ENCODE measurements around the gene MELTF.

MELTF gene

DNA sequence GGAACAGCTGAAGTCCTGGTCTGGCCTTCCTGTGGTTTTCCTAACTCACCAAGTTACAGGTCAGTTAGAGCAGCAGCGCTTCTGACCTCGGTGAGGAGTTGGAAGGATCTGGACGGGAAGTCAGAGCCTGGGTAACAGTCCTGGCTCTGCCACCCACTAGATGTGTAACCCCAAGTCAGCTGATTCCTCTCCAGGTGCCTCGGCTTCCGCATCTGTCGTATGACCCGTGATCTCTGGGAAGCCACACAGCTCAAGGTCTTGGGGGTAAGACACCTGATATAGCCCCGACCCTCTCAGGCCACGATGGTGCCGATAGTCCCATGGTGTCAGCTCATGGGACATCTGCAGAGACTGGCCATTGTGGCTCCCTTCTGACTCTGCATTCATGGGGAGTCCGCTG is 52.7 kb downstream of the MELTF start:
- no peak overlapping the region for H2AFZ ChIP-seq (ENCODE audit: low read depth, low read length, severe bottlenecking)
- H3K36me3 ChIP-seq (ENCODE audit: low read length): no peaks in the 10 kb centered on the region
- TF ChIP-seq, protein P1, sequence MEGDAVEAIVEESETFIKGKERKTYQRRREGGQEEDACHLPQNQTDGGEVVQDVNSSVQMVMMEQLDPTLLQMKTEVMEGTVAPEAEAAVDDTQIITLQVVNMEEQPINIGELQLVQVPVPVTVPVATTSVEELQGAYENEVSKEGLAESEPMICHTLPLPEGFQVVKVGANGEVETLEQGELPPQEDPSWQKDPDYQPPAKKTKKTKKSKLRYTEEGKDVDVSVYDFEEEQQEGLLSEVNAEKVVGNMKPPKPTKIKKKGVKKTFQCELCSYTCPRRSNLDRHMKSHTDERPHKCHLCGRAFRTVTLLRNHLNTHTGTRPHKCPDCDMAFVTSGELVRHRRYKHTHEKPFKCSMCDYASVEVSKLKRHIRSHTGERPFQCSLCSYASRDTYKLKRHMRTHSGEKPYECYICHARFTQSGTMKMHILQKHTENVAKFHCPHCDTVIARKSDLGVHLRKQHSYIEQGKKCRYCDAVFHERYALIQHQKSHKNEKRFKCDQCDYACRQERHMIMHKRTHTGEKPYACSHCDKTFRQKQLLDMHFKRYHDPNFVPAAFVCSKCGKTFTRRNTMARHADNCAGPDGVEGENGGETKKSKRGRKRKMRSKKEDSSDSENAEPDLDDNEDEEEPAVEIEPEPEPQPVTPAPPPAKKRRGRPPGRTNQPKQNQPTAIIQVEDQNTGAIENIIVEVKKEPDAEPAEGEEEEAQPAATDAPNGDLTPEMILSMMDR (IDR thresholded peaks at IDR 0.05; ENCODE audit: insufficient read depth, low read length, poor library complexity, severe bottlenecking): no peak
- TF ChIP-seq EZH2phosphoT487 (conservative IDR thresholded peaks at IDR 0.05; ENCODE audit: low read length): no peak
- H3K79me2 ChIP-seq (ENCODE audit: insufficient read depth, low read length): no peaks in the 10 kb centered on the region
- no peak overlapping the region for H3K4me2 ChIP-seq (ENCODE audit: low read depth, low read length, poor library complexity, severe bottlenecking)
- no peaks in the 10 kb centered on the region for H3F3A ChIP-seq (ENCODE audit: insufficient read depth)
- no peak overlapping the region for H3K9ac ChIP-seq (ENCODE audit: low read length)
- no peak overlapping the region for H3K27ac ChIP-seq (ENCODE audit: low read depth, low read length)
- no peaks in the 10 kb centered on the region for H3K9me3 ChIP-seq (ENCODE audit: insufficient read depth, low read length)
- no peak overlapping the region for H3K4me3 ChIP-seq (ENCODE audit: insufficient read depth, low read length, poor library complexity, severe bottlenecking)
- no peaks in the 10 kb centered on the region for H3K9me2 ChIP-seq (replicated peaks; ENCODE audit: insufficient read depth, low read length)
- H4K20me1 ChIP-seq (ENCODE audit: low read depth, low read length): no peaks in the 10 kb centered on the region
- no peaks in the 10 kb centered on the region for H3K27me3 ChIP-seq (ENCODE audit: low read length)

DNA sequence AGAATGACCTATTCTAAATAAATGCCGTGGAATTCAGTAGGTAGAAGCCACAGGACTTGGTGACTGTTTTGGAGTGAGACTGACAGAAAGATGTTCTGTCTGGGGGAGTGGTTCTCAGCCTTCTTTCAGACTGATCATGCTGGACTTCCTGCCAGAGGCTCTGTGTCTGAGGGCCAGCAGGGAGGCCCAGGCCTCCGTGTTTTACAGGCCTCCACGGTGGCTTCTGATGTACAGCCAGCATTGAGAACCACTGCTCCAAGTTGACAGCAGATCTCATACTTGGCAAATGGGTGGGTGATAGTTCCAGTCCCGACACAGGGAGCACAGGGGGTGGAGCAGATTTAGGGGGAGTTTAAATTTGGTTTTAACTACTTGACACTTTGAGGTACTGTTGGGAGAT is 54.3 kb downstream of the MELTF start:
- Histone ChIP-seq H3K9me3 (ENCODE audit: insufficient read depth, low read length) (no peaks in the 10 kb centered on the region), H3K27ac (ENCODE audit: low read depth, low read length) (no peak overlapping the region), H3K4me3 (ENCODE audit: insufficient read depth, low read length, poor library complexity, severe bottlenecking) (no peak overlapping the region), H3K4me2 (ENCODE audit: low read depth, low read length, poor library complexity, severe bottlenecking) (no peak overlapping the region), H4K20me1 (ENCODE audit: low read depth, low read length) (no peaks in the 10 kb centered on the region), H2AFZ (ENCODE audit: low read depth, low read length, severe bottlenecking) (no peak overlapping the region), H3K9me2 (replicated peaks; ENCODE audit: insufficient read depth, low read length) (no peaks in the 10 kb centered on the region), H3K9ac (ENCODE audit: low read length) (no peak overlapping the region), H3F3A (ENCODE audit: insufficient read depth) (no peaks in the 10 kb centered on the region), H3K79me2 (ENCODE audit: insufficient read depth, low read length) (no peaks in the 10 kb centered on the region), H3K36me3 (ENCODE audit: low read length) (no peaks in the 10 kb centered on the region), H3K27me3 (ENCODE audit: low read length) (no peaks in the 10 kb centered on the region)
- TF ChIP-seq, protein P1 (IDR thresholded peaks at IDR 0.05; ENCODE audit: insufficient read depth, low read length, poor library complexity, severe bottlenecking): no peak
- no peak for TF ChIP-seq EZH2phosphoT487 (conservative IDR thresholded peaks at IDR 0.05; ENCODE audit: low read length)

DNA sequence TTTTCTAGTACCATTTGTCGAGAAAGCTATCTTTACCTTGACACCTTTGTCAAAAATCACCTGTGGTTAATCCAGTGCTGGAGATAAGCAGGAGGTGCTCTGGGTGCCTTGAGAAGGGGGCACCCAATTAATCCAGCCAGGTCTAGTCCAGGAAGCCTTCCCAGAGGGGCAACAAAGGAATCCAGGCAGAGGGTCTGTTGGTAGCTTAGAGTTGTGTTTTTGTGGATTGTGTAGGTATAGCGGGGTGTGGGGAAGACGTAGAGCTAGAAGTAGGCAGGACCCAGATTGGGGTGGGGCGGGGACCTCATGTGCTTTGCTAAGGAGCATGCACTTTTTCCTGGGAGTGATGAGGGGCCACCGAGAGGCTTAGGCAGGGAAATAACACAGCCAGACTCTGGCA is 55.0 kb downstream of the MELTF start:
- H3F3A ChIP-seq (ENCODE audit: insufficient read depth): no peaks in the 10 kb centered on the region
- H2AFZ ChIP-seq (ENCODE audit: low read depth, low read length, severe bottlenecking): no peak overlapping the region
- H3K79me2 ChIP-seq (ENCODE audit: insufficient read depth, low read length): no peaks in the 10 kb centered on the region
- H3K36me3 ChIP-seq (ENCODE audit: low read length): no peaks in the 10 kb centered on the region
- no peak overlapping the region for H3K4me2 ChIP-seq (ENCODE audit: low read depth, low read length, poor library complexity, severe bottlenecking)
- no peak overlapping the region for H3K4me3 ChIP-seq (ENCODE audit: insufficient read depth, low read length, poor library complexity, severe bottlenecking)
- H3K9me2 ChIP-seq (replicated peaks; ENCODE audit: insufficient read depth, low read length): no peaks in the 10 kb centered on the region
- no peak for TF ChIP-seq EZH2phosphoT487 (conservative IDR thresholded peaks at IDR 0.05; ENCODE audit: low read length)
- TF ChIP-seq, protein P1 (IDR thresholded peaks at IDR 0.05; ENCODE audit: insufficient read depth, low read length, poor library complexity, severe bottlenecking): no peak
- H3K9ac ChIP-seq (ENCODE audit: low read length): no peak overlapping the region
- H4K20me1 ChIP-seq (ENCODE audit: low read depth, low read length): no peaks in the 10 kb centered on the region
- no peaks in the 10 kb centered on the region for H3K9me3 ChIP-seq (ENCODE audit: insufficient read depth, low read length)
- H3K27me3 ChIP-seq (ENCODE audit: low read length): no peaks in the 10 kb centered on the region
- H3K27ac ChIP-seq (ENCODE audit: low read depth, low read length): no peak overlapping the region

Measured in SU-DHL-6 (cell line).